Karpas-422 (cell line): Measurements from ENCODE around the gene TAS2R39. TPM values are rescaled to one million over a fixed set of nuclear protein-coding genes. Genes with fewer than 3 reads are reported as not detected.

Experiments
- DNase-seq: peaks from one replicate; pipeline ENCODE4 v3.0.0-alpha.2; 2015
- H2AFZ ChIP-seq: fragments of 200-600 bp; sonication (generic); 2 replicates; pipeline ENCODE4 v1.6.1; 2014; ENCODE audit warnings: antibody characterized with exemption, low read length, mixed read lengths
- H3K27ac ChIP-seq: fragments of 200-600 bp; sonication (generic); 2 replicates; pipeline ENCODE4 v1.5.1; 2014; ENCODE audit warnings: mild to moderate bottlenecking, low read length, moderate library complexity
- H3K27me3 ChIP-seq: fragments of 200-600 bp; sonication (generic); 2 replicates; pipeline ENCODE4 v1.6.1; 2014; ENCODE audit warnings: low read length, mixed read lengths
- H3K36me3 ChIP-seq: fragments of 200-600 bp; sonication (generic); 2 replicates; pipeline ENCODE4 v1.6.1; 2014; ENCODE audit warnings: low read length, mixed read lengths; ENCODE audit not compliant: insufficient read depth
- H3K4me1 ChIP-seq: fragments of 200-600 bp; sonication (generic); 2 replicates; pipeline ENCODE4 v1.6.1; 2014; ENCODE audit warnings: mild to moderate bottlenecking, low read length, mixed read lengths
- H3K4me2 ChIP-seq: fragments of 200-600 bp; sonication (generic); 2 replicates; pipeline ENCODE4 v1.6.1; 2014; ENCODE audit warnings: low read length, low read depth, mild to moderate bottlenecking; ENCODE audit not compliant: poor library complexity, severe bottlenecking
- H3K4me3 ChIP-seq: fragments of 200-600 bp; sonication (generic); 2 replicates; pipeline ENCODE4 v1.5.1; 2014; ENCODE audit warnings: mild to moderate bottlenecking, antibody characterized with exemption, low read length, mixed read lengths
- H3K79me2 ChIP-seq: fragments of 200-600 bp; sonication (generic); 2 replicates; pipeline ENCODE4 v1.6.1; 2014; ENCODE audit warnings: mild to moderate bottlenecking, low read length, mixed read lengths
- H3K9ac ChIP-seq: fragments of 200-600 bp; sonication (generic); 2 replicates; pipeline ENCODE4 v1.6.0; 2014; ENCODE audit warnings: low read length
- H3K9me2 ChIP-seq: fragments of 200-600 bp; sonication (generic), shearing (Covaris generic); replicated peaks from 2 replicates; pipeline ENCODE4 v1.6.0; 2014; ENCODE audit warnings: mild to moderate bottlenecking, low read length, moderate library complexity; ENCODE audit not compliant: insufficient read depth
- H3K9me3 ChIP-seq: fragments of 300-700, 200-600 bp; sonication (generic); 2 replicates; pipeline ENCODE4 v1.6.1; 2014; ENCODE audit warnings: low read length, mixed read lengths
- H4K20me1 ChIP-seq: fragments of 200-600 bp; sonication (generic); 2 replicates; pipeline ENCODE4 v1.6.1; 2014; ENCODE audit warnings: mild to moderate bottlenecking, antibody characterized with exemption, low read length, low read depth; ENCODE audit not compliant: insufficient read depth
- total RNA-seq: library from RNA; depleted of rRNA; stranded (reverse); fragments of >200 nt; shearing (Covaris generic); gene quantifications from 2 replicates; pipeline ENCODE4 v1.2.3, GENCODE V29; 2014; ENCODE audit warnings: low replicate concordance

TAS2R39 gene
- total RNA-seq, 1 experiment from 2014 or later = not detected

DNA sequence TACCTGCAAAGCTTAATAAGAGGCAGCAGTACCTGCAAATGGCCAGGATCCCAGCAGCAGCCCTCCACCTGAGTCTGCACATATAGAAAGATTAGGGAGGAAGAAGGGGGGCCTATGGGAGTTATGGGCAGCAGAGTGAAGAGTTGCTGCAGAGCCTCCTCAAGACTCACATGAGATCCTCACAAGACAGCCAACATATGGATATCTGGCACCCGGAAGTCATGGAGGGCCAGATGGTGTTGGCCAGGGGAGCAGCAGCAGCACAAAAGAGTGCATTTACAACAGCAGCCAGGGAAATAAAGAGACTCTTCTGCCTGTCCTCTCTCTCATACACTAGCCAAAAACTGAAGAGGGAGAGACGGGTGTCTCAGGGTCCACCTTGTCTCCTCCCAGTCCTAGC, 34.6 kb downstream of the TAS2R39 start:
- H3K9ac ChIP-seq = no peak overlapping the region
- H3K4me3 ChIP-seq = no peak overlapping the region
- H3K27me3 ChIP-seq = no peaks in the 10 kb centered on the region
- no peak for DNase-seq
- H3K4me2 ChIP-seq = no peak overlapping the region
- peaks cover 9% of the 10 kb centered on the region; the same call in 1 of the 2 replicates for H3K4me1 ChIP-seq
- no peaks in the 10 kb centered on the region for H4K20me1 ChIP-seq
- no peak overlapping the region for H3K27ac ChIP-seq
- H2AFZ ChIP-seq = no peak overlapping the region
- H3K79me2 ChIP-seq = no peaks in the 10 kb centered on the region
- no peaks in the 10 kb centered on the region for H3K9me3 ChIP-seq
- H3K36me3 ChIP-seq = no peaks in the 10 kb centered on the region
- no peaks in the 10 kb centered on the region for H3K9me2 ChIP-seq

DNA sequence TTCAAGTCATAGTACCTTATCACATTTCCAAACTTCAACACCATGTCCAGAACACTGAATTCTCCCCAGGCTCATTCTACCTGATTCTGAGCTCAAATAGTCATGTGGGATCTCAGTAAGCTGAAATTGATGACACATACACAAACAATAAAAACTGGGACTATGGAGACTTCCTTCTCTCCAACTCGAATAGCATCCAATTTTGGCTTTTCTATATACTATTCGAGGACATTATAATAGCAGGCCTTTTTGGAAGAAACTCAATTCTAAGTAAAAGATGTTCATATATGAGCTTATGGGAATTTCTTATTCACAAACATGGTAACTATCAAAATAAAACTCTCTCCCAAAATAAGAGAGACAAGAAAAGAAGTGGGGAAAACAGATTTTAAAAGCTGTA, 38.1 kb downstream of the TAS2R39 start:
- Histone ChIP-seq H3K79me2 (no peaks in the 10 kb centered on the region), H3K9me3 (no peaks in the 10 kb centered on the region), H3K4me2 (no peak overlapping the region), H3K27me3 (no peaks in the 10 kb centered on the region), H2AFZ (no peak overlapping the region), H4K20me1 (no peaks in the 10 kb centered on the region), H3K4me1 (no peaks in the 10 kb centered on the region), H3K36me3 (no peaks in the 10 kb centered on the region), H3K27ac (no peak overlapping the region), H3K9me2 (no peaks in the 10 kb centered on the region), H3K9ac (no peak overlapping the region), H3K4me3 (no peak overlapping the region)
- DNase-seq = no peak

DNA sequence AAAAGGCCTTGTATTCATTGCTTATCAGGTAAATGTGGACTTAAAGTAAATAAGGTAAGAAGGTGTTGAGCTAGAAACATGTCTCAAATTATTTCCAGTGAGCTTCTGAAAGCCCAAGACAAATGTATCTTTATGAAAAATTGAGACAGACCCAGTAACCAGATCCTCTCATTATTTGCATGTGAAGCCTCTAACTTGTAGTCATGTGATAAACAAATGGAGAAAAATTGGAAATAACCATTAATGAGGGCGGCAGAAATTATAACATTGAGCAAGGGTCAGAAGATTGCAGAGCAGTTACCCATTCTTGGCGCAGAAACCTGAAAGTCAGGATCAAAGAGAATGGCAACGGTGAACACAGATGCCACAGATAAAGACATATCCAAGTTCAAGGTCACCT, 38.5 kb downstream of the TAS2R39 start, which contains the start of gene TAS2R40:
TAS2R40 (plus strand) TSS at position 301 of the 400 bp plus-strand sequence; CDS start at position 343, 42 bp downstream.
- H3K9me2 ChIP-seq = no peaks in the 10 kb centered on the region
- no peak within 1 kb of the TSS for H3K27ac ChIP-seq
- H3K4me1 ChIP-seq = no peaks in the 10 kb centered on the region
- no peak within 1 kb of the TSS for H3K9ac ChIP-seq
- DNase-seq = no peak
- no peak within 1 kb of the TSS for H3K4me2 ChIP-seq
- no peaks in the 10 kb centered on the region for H3K36me3 ChIP-seq
- H3K79me2 ChIP-seq = no peaks in the 10 kb centered on the region
- H3K27me3 ChIP-seq = no peaks in the 10 kb centered on the region
- H2AFZ ChIP-seq = no peak within 1 kb of the TSS
- no peaks in the 10 kb centered on the region for H4K20me1 ChIP-seq
- no peaks in the 10 kb centered on the region for H3K9me3 ChIP-seq
- H3K4me3 ChIP-seq = no peak within 1 kb of the TSS

DNA sequence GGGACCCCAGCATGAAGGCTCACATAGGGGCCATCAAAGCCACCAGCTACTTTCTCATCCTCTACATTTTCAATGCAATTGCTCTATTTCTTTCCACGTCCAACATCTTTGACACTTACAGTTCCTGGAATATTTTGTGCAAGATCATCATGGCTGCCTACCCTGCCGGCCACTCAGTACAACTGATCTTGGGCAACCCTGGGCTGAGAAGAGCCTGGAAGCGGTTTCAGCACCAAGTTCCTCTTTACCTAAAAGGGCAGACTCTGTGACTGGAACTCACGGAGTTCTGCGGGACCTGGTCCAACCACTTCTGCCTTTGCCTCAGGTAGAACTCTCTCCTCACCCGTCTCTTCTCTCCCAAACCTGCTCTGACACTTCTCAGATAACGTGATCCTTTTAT, 39.6 kb downstream of the TAS2R39 start:
- no peaks in the 10 kb centered on the region for H3K9me3 ChIP-seq
- no peaks in the 10 kb centered on the region for H3K36me3 ChIP-seq
- no peaks in the 10 kb centered on the region for H3K9me2 ChIP-seq
- H3K27me3 ChIP-seq = no peaks in the 10 kb centered on the region
- no peaks in the 10 kb centered on the region for H4K20me1 ChIP-seq
- no peak overlapping the region for H3K27ac ChIP-seq
- DNase-seq = no peak
- no peak overlapping the region for H2AFZ ChIP-seq
- H3K4me1 ChIP-seq = no peaks in the 10 kb centered on the region
- H3K4me3 ChIP-seq = no peak overlapping the region
- no peak overlapping the region for H3K4me2 ChIP-seq
- H3K9ac ChIP-seq = no peak overlapping the region
- no peaks in the 10 kb centered on the region for H3K79me2 ChIP-seq

DNA sequence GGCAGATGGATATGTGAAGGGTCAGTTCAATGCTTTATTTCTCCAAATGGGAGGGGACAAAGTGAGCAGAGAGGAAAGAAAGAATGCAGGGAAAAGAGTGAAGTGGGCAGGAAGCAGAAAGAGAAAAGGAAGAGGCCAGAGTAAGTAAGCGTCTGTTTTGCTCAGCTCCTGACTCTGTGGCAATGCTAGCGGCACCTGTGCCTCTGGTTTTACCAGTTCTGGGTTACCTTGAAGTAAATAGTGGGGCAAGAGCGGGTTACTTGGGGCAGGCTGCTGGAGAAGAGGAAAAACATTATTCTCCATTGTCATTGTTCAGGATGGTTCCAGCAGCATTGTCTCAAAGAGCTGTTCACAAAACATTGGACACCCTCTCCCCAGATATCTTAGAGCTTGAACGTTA, 40.6 kb downstream of the TAS2R39 start:
- H3K4me2 ChIP-seq = no peak overlapping the region

DNA sequence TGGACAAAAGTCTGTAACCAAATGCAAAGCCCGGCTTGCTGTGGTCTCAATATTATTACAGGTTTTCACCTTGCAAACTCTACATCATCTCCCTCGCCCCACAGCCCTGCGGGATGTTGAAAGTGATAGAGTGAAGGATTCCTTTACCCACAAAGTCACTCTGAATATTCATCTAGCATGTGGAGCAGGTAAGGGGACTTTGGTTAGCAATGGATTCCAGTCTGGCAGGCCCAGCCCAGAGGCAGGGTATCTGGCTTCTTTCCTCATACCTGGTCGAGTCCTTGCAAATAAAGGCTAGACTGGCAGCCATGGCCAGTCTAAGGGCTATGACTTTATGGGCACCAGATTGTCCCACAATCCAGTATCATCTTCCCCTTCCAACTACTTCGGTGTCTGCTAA, 41.8 kb downstream of the TAS2R39 start:
- H3K27ac ChIP-seq = no peak overlapping the region
- no peaks in the 10 kb centered on the region for H3K9me2 ChIP-seq
- H3K4me2 ChIP-seq = no peak overlapping the region
- no peak overlapping the region for H2AFZ ChIP-seq
- no peaks in the 10 kb centered on the region for H3K9me3 ChIP-seq
- H3K4me3 ChIP-seq = no peak overlapping the region
- DNase-seq = no peak
- H3K4me1 ChIP-seq = peaks cover 10% of the 10 kb centered on the region
- H3K79me2 ChIP-seq = no peaks in the 10 kb centered on the region
- H3K9ac ChIP-seq = no peak overlapping the region
- H4K20me1 ChIP-seq = no peaks in the 10 kb centered on the region
- no peaks in the 10 kb centered on the region for H3K36me3 ChIP-seq
- H3K27me3 ChIP-seq = no peaks in the 10 kb centered on the region

More for the DNA sequence above, 40.6 kb downstream of the TAS2R39 start:
- no peaks in the 10 kb centered on the region for H3K4me1 ChIP-seq
- no peaks in the 10 kb centered on the region for H3K9me3 ChIP-seq
- no peak overlapping the region for H2AFZ ChIP-seq
- no peak overlapping the region for H3K27ac ChIP-seq
- no peak overlapping the region for H3K4me3 ChIP-seq
- no peak for DNase-seq
- no peak overlapping the region for H3K9ac ChIP-seq
- no peaks in the 10 kb centered on the region for H4K20me1 ChIP-seq
- no peaks in the 10 kb centered on the region for H3K36me3 ChIP-seq
- no peaks in the 10 kb centered on the region for H3K79me2 ChIP-seq
- no peaks in the 10 kb centered on the region for H3K27me3 ChIP-seq
- H3K9me2 ChIP-seq = no peaks in the 10 kb centered on the region

DNA sequence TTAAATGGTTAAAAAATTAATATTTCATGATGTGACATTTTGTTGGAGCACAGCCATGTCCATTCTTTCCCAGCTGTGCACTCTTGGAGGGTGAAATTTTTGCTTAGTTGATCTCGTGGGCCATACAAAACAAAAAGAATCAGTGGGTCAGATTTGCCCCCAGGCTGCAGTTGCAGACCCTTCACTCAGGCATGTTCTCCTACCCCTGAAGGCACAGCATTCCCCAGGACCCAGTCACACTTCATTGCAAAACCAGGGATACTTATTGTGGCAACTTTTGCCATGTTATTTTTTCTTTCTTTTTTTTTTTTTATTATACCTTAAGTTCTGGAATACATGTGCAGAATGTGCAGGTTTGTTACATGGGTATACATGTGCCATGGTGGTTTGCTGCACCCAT, 44.6 kb downstream of the TAS2R39 start:
- no peaks in the 10 kb centered on the region for H4K20me1 ChIP-seq
- H3K4me3 ChIP-seq = no peak overlapping the region
- H3K27ac ChIP-seq = no peak overlapping the region
- H3K79me2 ChIP-seq = no peaks in the 10 kb centered on the region
- peaks cover 11% of the 10 kb centered on the region for H3K4me1 ChIP-seq
- DNase-seq = no peak
- H3K9me3 ChIP-seq = no peaks in the 10 kb centered on the region
- H3K9me2 ChIP-seq = no peaks in the 10 kb centered on the region
- no peak overlapping the region for H3K9ac ChIP-seq
- H3K36me3 ChIP-seq = no peaks in the 10 kb centered on the region
- H3K27me3 ChIP-seq = no peaks in the 10 kb centered on the region
- no peak overlapping the region for H2AFZ ChIP-seq
- H3K4me2 ChIP-seq = no peak overlapping the region

DNA sequence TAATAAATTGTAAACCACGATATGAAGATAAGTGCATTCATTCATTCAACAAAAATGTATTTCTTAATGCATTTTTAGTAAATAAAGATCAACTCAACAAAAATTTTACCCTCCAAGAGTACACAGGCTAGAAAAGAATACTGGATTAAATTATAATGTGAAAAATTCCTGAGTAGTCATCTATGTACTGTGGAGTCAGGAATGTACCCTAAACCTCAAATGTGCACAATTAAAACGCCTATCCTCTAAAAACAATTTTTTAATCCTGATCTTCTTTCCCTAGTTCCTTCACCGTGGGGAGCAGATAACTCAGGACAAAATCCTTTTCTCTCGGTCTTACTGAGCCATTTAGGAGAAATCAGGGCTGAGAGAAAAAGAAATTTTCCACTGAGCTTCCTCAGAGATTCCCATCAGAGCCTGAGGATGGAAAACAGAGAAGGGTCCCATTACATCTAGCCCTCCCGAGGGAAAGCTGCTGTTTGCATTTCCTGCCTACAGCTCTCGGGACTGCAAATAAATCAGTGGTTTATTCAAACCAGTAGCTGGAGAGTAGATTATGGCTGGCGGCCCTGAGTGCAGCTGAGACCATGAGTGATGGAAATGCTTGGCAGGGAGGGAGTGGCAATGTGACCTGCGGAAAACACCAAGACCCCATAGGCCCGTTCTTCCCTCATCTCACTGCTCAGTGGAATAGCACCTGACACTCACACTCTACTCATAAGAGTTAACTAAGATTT, 46.0 kb downstream of the TAS2R39 start:
- Histone ChIP-seq H3K9me3 (no peaks in the 10 kb centered on the region), H3K36me3 (no peaks in the 10 kb centered on the region), H3K4me3 (no peak overlapping the region), H3K9me2 (no peaks in the 10 kb centered on the region), H4K20me1 (no peaks in the 10 kb centered on the region), H3K79me2 (no peaks in the 10 kb centered on the region), H3K9ac (no peak overlapping the region), H3K27ac (no peak overlapping the region), H3K27me3 (no peaks in the 10 kb centered on the region), H3K4me1 (peaks cover 11% of the 10 kb centered on the region), H2AFZ (no peak overlapping the region), H3K4me2 (peak overlapping the region; percentile 20)
- no peak for DNase-seq
